CD4-positive, alpha-beta T cell treated with Interleukin-2 at 100 ng/mL for 4 hours (primary cell): ENCODE data around the gene TBCA.
A peak's percentile ranks its signal among the peaks of the same experiment; 100 is the strongest.
"Not testable (repeated sequence)": the region's sequence is repeated elsewhere in the genome, so short reads cannot be mapped to it uniquely, and the experiment has no call there.

ENCODE experiments used
- DNase-seq: peaks from one replicate; pipeline ENCODE4 v3.0.0-alpha.2; 2020; ENCODE audit warnings: low spot score

The TBCA gene

GRCh38 chr5:77772729-77773128, 3.4 kb downstream of the TBCA start:
- no peak for DNase-seq

- no peak for DNase-seq
Observed at GRCh38 chr5:77771452-77771851, 4.7 kb downstream of the TBCA start.

GRCh38 chr5:77770293-77771005, 5.7 kb downstream of the TBCA start:
- DNase-seq = no peak

- no peak for DNase-seq
Observed at GRCh38 chr5:77768978-77769377, 7.2 kb downstream of the TBCA start.

GRCh38 chr5:77767301-77767700, 8.8 kb downstream of the TBCA start:
- DNase-seq = no peak

GRCh38 chr5:77761606-77762005, 14.5 kb downstream of the TBCA start:
- DNase-seq = no peak

GRCh38 chr5:77758141-77758938, 17.8 kb downstream of the TBCA start:
- DNase-seq = no peak

GRCh38 chr5:77751328-77752023, 24.7 kb downstream of the TBCA start:
- no peak for DNase-seq

GRCh38 chr5:77750928-77751327, 25.2 kb downstream of the TBCA start:
- not testable (repeated sequence) for DNase-seq

GRCh38 chr5:77748160-77748559, 28.0 kb downstream of the TBCA start:
- no peak for DNase-seq

GRCh38 chr5:77744116-77744515, 32.0 kb downstream of the TBCA start:
- DNase-seq = no peak

- no peak for DNase-seq
Observed at GRCh38 chr5:77743181-77743580, 33.0 kb downstream of the TBCA start.

- DNase-seq = no peak
Observed at GRCh38 chr5:77741608-77742007, 34.5 kb downstream of the TBCA start.

- no peak for DNase-seq
Observed at GRCh38 chr5:77734885-77735284, 41.3 kb downstream of the TBCA start.

GRCh38 chr5:77733130-77733529, 43.0 kb downstream of the TBCA start:
- no peak for DNase-seq

GRCh38 chr5:77727190-77727589, 48.9 kb downstream of the TBCA start:
- no peak for DNase-seq

- DNase-seq = no peak
Observed at GRCh38 chr5:77725616-77726015, 50.5 kb downstream of the TBCA start.

GRCh38 chr5:77724934-77725333, 51.2 kb downstream of the TBCA start:
- no peak for DNase-seq

GRCh38 chr5:77719666-77720363, 56.3 kb downstream of the TBCA start:
- no peak for DNase-seq

GRCh38 chr5:77718934-77719610, 57.1 kb downstream of the TBCA start:
- DNase-seq = peak; percentile 24

GRCh38 chr5:77709993-77710685, 66.0 kb downstream of the TBCA start:
- DNase-seq = no peak
